HFFc6 (cell line): Measurements from ENCODE around the gene PATJ. TPM values are rescaled to one million over a fixed set of nuclear protein-coding genes. Genes with fewer than 3 reads are reported as not detected.

Experiments
- DNase-seq: peaks from one replicate; pipeline ENCODE4 v3.0.0-alpha.2; 2018
- H3K27ac Mint-ChIP-seq: 2 replicates; pipeline ENCODE4 v1.8.0; 2020; ENCODE audit warnings: mild to moderate bottlenecking, mixed read lengths
- H3K27me3 Mint-ChIP-seq: 2 replicates; pipeline ENCODE4 v1.8.0; 2021; ENCODE audit warnings: mild to moderate bottlenecking, moderate library complexity, mixed read lengths; ENCODE audit not compliant: insufficient read depth
- H3K36me3 Mint-ChIP-seq: 2 replicates; pipeline ENCODE4 v1.8.0; 2021; ENCODE audit warnings: low read depth, mixed read lengths
- H3K4me1 Mint-ChIP-seq: 2 replicates; pipeline ENCODE4 v1.8.0; 2020; ENCODE audit warnings: low read depth, mixed read lengths
- H3K4me3 Mint-ChIP-seq: 2 replicates; pipeline ENCODE4 v1.8.0; 2020; ENCODE audit warnings: mild to moderate bottlenecking, moderate library complexity, mixed read lengths
- H3K9me3 Mint-ChIP-seq: 2 replicates; pipeline ENCODE4 v1.8.0; 2020; ENCODE audit warnings: mild to moderate bottlenecking, mixed read lengths
- total RNA-seq, 6 experiments: library from RNA; stranded (reverse); fragmentation: NEBNext Ultra II Directional; extraction: Animal tissue kit (Norgen Biotek cat#: 25700); gene quantifications; 2 replicates in 1 of 6; 3 replicates in 5 of 6; pipeline ENCODE4 v1.2.3, GENCODE V29; 2021
- TF ChIP-seq, protein P1 (sequence below): fragments of 200-600 bp; sonication (generic); IDR thresholded peaks from 2 replicates; pipeline ENCODE4 v1.5.0; 2021; ENCODE audit warnings: antibody characterized with exemption, mild to moderate bottlenecking

The PATJ gene
- total RNA-seq, 6 experiments from 2014 or later, result 4.7 to 8.0 (median 5.7) TPM

- no peak for DNase-seq
- Mint-ChIP-seq H3K4me1 (no peaks in the 10 kb centered on the region), H3K27me3 (no peaks in the 10 kb centered on the region), H3K27ac (no peak overlapping the region), H3K9me3 (no peaks in the 10 kb centered on the region), H3K36me3 (no peaks in the 10 kb centered on the region), H3K4me3 (no peak overlapping the region)
- TF ChIP-seq, protein P1, sequence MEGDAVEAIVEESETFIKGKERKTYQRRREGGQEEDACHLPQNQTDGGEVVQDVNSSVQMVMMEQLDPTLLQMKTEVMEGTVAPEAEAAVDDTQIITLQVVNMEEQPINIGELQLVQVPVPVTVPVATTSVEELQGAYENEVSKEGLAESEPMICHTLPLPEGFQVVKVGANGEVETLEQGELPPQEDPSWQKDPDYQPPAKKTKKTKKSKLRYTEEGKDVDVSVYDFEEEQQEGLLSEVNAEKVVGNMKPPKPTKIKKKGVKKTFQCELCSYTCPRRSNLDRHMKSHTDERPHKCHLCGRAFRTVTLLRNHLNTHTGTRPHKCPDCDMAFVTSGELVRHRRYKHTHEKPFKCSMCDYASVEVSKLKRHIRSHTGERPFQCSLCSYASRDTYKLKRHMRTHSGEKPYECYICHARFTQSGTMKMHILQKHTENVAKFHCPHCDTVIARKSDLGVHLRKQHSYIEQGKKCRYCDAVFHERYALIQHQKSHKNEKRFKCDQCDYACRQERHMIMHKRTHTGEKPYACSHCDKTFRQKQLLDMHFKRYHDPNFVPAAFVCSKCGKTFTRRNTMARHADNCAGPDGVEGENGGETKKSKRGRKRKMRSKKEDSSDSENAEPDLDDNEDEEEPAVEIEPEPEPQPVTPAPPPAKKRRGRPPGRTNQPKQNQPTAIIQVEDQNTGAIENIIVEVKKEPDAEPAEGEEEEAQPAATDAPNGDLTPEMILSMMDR, result no peak
These were observed 347.3 kb downstream of the PATJ start for GRCh38 chr1:62089570-62089969.

DNA sequence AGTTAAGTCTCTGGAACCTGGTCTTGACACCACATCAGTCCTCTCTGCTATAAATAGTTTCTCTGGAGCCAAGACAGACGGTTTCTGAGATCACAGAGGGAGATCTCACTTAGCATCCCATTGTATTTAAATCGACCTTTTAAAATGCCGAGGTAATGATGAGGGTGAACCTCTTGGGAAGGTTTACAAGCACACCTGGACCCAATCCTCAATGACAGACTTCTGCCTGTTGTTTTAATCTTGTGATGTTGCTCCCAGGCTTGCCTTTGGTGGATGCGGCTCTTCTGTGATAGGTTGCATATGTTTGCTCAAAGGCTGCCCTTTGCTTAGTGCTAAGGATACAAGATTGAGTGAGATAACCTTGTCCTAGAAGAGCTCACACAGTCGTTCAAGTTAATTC, 347.7 kb downstream of the PATJ start:
- no peaks in the 10 kb centered on the region for H3K27me3 Mint-ChIP-seq
- no peaks in the 10 kb centered on the region for H3K4me1 Mint-ChIP-seq
- TF ChIP-seq, protein P1, result no peak
- no peak overlapping the region for H3K4me3 Mint-ChIP-seq
- no peak for DNase-seq
- no peaks in the 10 kb centered on the region for H3K9me3 Mint-ChIP-seq
- no peaks in the 10 kb centered on the region for H3K36me3 Mint-ChIP-seq
- H3K27ac Mint-ChIP-seq, result no peak overlapping the region

GRCh38 chr1:62092110-62092509, 349.8 kb downstream of the PATJ start:
- Mint-ChIP-seq H3K27ac (no peak overlapping the region), H3K27me3 (no peaks in the 10 kb centered on the region), H3K36me3 (no peaks in the 10 kb centered on the region), H3K9me3 (peaks cover 5% of the 10 kb centered on the region), H3K4me3 (no peak overlapping the region), H3K4me1 (no peaks in the 10 kb centered on the region)
- TF ChIP-seq, protein P1, result no peak
- DNase-seq, result no peak

DNA sequence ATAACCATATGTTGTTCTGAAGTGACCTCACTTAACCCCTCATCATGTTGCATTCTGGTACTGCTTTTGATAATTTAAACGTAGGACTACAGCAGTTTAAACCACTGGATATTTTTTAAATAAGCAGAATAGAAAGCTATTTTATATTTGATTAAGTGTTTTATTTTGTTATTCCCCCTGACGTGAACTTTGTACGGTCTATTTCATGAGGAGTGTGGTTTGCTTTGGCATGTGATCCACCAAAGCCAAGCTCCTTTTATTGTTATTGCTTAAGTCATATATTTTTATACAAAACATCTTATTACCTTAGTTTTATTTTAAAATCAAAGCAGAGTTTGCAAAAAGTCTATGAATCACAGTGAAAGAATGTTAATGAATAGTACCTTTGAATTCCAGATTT, 351.0 kb downstream of the PATJ start:
- Mint-ChIP-seq H3K27ac (no peak overlapping the region), H3K36me3 (no peaks in the 10 kb centered on the region), H3K4me1 (no peaks in the 10 kb centered on the region), H3K27me3 (no peaks in the 10 kb centered on the region), H3K9me3 (peaks cover 12% of the 10 kb centered on the region), H3K4me3 (no peak overlapping the region)
- TF ChIP-seq, protein P1, result no peak
- DNase-seq, result no peak

DNA sequence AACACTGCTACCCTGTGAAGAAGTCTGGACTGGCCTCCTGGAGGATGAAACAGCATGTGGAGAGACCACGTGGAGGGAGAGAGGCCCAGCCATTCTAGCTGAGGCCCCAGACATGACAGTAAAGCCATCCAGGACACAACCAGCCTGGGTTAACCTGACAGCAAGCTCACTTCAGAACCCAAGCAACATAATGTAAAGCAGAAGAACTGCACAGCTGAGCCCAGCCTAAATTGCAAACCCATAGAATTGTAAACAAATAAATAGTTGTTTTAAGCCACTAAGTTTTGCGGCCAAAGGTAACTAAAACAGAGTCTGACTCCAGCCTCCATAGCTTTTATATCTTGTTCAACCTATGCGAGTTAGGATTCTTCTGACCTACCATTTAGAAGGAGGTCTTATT, 355.2 kb downstream of the PATJ start:
- no peak overlapping the region for H3K4me3 Mint-ChIP-seq
- no peak for DNase-seq
- H3K27ac Mint-ChIP-seq, result no peak overlapping the region
- no peaks in the 10 kb centered on the region for H3K27me3 Mint-ChIP-seq
- H3K4me1 Mint-ChIP-seq, result no peaks in the 10 kb centered on the region
- TF ChIP-seq, protein P1, result no peak
- H3K9me3 Mint-ChIP-seq, result peaks cover 17% of the 10 kb centered on the region
- H3K36me3 Mint-ChIP-seq, result no peaks in the 10 kb centered on the region

- H3K9me3 Mint-ChIP-seq, result peaks cover 17% of the 10 kb centered on the region
- no peak for DNase-seq
- no peak overlapping the region for H3K4me3 Mint-ChIP-seq
- H3K27ac Mint-ChIP-seq, result no peak overlapping the region
- no peaks in the 10 kb centered on the region for H3K27me3 Mint-ChIP-seq
- no peaks in the 10 kb centered on the region for H3K4me1 Mint-ChIP-seq
- H3K36me3 Mint-ChIP-seq, result no peaks in the 10 kb centered on the region
- TF ChIP-seq, protein P1, result no peak
These were observed 358.2 kb downstream of the PATJ start for GRCh38 chr1:62100442-62100841.
